SK-N-SH treated with all-trans-retinoic acid at 6 μM for 48 hours (cell line): ENCODE data around the gene FAM227A.

Experiments used
- ATAC-seq: fragments of 200-7000 bp; cut with Tn5 transposase; 3 replicates; pipeline ENCODE4 v1.9.1; 2020; ENCODE audit warnings: mild to moderate bottlenecking, moderate library complexity
- ARNTL ChIP-seq: fragments of 450-650 bp; formaldehyde crosslinking; IDR thresholded peaks from 2 replicates; pipeline ENCODE4 v1.5.0; 2020; ENCODE audit warnings: low read depth, mild to moderate bottlenecking, moderate library complexity, borderline replicate concordance
- BACH2 ChIP-seq: fragments of 250-450 bp; sonication (Bioruptor Pico); IDR thresholded peaks from 2 replicates; pipeline ENCODE4 v1.9.0; 2021; ENCODE audit warnings: mild to moderate bottlenecking, borderline replicate concordance
- CREB5 ChIP-seq: fragments of 250-450 bp; sonication (Bioruptor Pico); IDR thresholded peaks from 2 replicates; pipeline ENCODE4 v1.5.1; 2020; ENCODE audit warnings: low read depth, mild to moderate bottlenecking, moderate library complexity
- CSDC2 ChIP-seq: fragments of 250-450 bp; sonication (Bioruptor Pico); IDR thresholded peaks from 2 replicates; pipeline ENCODE4 v1.5.0; 2020; ENCODE audit warnings: mild to moderate bottlenecking, moderate library complexity
- GLIS3 ChIP-seq: fragments of 250-450 bp; sonication (Bioruptor Pico); IDR thresholded peaks from 2 replicates; pipeline ENCODE4 v1.5.0; 2020; ENCODE audit warnings: mild to moderate bottlenecking, moderate library complexity
- ISL1 ChIP-seq: fragments of 250-450 bp; sonication (Bioruptor Pico); IDR thresholded peaks from 2 replicates; pipeline ENCODE4 v2.1.2; 2022; ENCODE audit warnings: mild to moderate bottlenecking, moderate library complexity
- OSR1 ChIP-seq: fragments of 250-450 bp; sonication (Bioruptor Pico); IDR thresholded peaks from 2 replicates; pipeline ENCODE4 v1.8.0; 2022; ENCODE audit warnings: moderate library complexity, mild to moderate bottlenecking, inconsistent platforms
- PPARA ChIP-seq: fragments of 250-450 bp; sonication (Bioruptor Pico); IDR thresholded peaks from 2 replicates; pipeline ENCODE4 v1.5.0; 2020; ENCODE audit warnings: mild to moderate bottlenecking, borderline replicate concordance
- RARB ChIP-seq: fragments of 250-450 bp; sonication (Bioruptor Pico); IDR thresholded peaks from 2 replicates; pipeline ENCODE4 v1.8.0; 2021; ENCODE audit warnings: mild to moderate bottlenecking, moderate library complexity
- SNAI2 ChIP-seq: fragments of 250-450 bp; sonication (Bioruptor Pico); IDR thresholded peaks from 2 replicates; pipeline ENCODE4 v1.5.0; 2020; ENCODE audit warnings: mild to moderate bottlenecking, moderate library complexity
- TCF4 ChIP-seq: fragments of 250-450 bp; sonication (Bioruptor Pico); IDR thresholded peaks from 2 replicates; pipeline ENCODE4 v1.8.0; 2021; ENCODE audit warnings: mild to moderate bottlenecking, moderate library complexity, borderline replicate concordance
- TOX ChIP-seq: fragments of 250-450 bp; sonication (Bioruptor Pico); IDR thresholded peaks from 2 replicates; pipeline ENCODE4 v1.8.0; 2021; ENCODE audit warnings: mild to moderate bottlenecking, moderate library complexity, borderline replicate concordance
- ZC3H10 ChIP-seq: fragments of 250-450 bp; sonication (Bioruptor Pico); IDR thresholded peaks from 2 replicates; pipeline ENCODE4 v1.5.1; 2021; ENCODE audit warnings: mild to moderate bottlenecking, moderate library complexity
- ZFP3 ChIP-seq: fragments of 250-450 bp; sonication (Bioruptor Pico); IDR thresholded peaks from 2 replicates; pipeline ENCODE4 v1.5.0; 2020; ENCODE audit warnings: mild to moderate bottlenecking, moderate library complexity
- ZFP30 ChIP-seq: fragments of 450-650 bp; formaldehyde crosslinking; IDR thresholded peaks from 2 replicates; pipeline ENCODE4 v1.5.0; 2022; ENCODE audit warnings: mild to moderate bottlenecking, moderate library complexity
- ZNF565 ChIP-seq: fragments of 450-650 bp; formaldehyde crosslinking; conservative IDR thresholded peaks from 2 replicates; pipeline ENCODE4 v1.5.0; 2020; ENCODE audit warnings: low read depth, mild to moderate bottlenecking, moderate library complexity
- ZNF70 ChIP-seq: fragments of 450-650 bp; formaldehyde crosslinking; IDR thresholded peaks from 2 replicates; pipeline ENCODE4 v1.5.0; 2020; ENCODE audit warnings: mild to moderate bottlenecking, moderate library complexity
- ZNF8 ChIP-seq: fragments of 450-650 bp; formaldehyde crosslinking; IDR thresholded peaks from 2 replicates; pipeline ENCODE4 v1.5.0; 2020; ENCODE audit warnings: mild to moderate bottlenecking, moderate library complexity
- TF ChIP-seq, protein P1 (sequence below): fragments of 250-450 bp; sonication (Bioruptor Pico); IDR thresholded peaks from 2 replicates; pipeline ENCODE4 v1.5.1; 2021; ENCODE audit warnings: mild to moderate bottlenecking, moderate library complexity
- TF ChIP-seq, protein P2 (sequence below): fragments of 250-450 bp; sonication (Bioruptor Pico); IDR thresholded peaks from 2 replicates; pipeline ENCODE4 v1.8.0; 2020; ENCODE audit warnings: mild to moderate bottlenecking, moderate library complexity, borderline replicate concordance
- TF ChIP-seq, protein P3 (sequence below): fragments of 250-450 bp; sonication (Bioruptor Pico); IDR thresholded peaks from 2 replicates; pipeline ENCODE4 v1.8.0; 2021; ENCODE audit warnings: low read depth, mild to moderate bottlenecking, moderate library complexity, borderline replicate concordance

FAM227A gene

GRCh38 chr22:38567531-38568285 lies 88.5 kb downstream of the FAM227A start:
- no peak for ATAC-seq
- TF ChIP-seq ZFP30, result no peak

GRCh38 chr22:38566726-38567504 lies 89.3 kb downstream of the FAM227A start:
- no peak for ATAC-seq
- TF ChIP-seq, protein P1, sequence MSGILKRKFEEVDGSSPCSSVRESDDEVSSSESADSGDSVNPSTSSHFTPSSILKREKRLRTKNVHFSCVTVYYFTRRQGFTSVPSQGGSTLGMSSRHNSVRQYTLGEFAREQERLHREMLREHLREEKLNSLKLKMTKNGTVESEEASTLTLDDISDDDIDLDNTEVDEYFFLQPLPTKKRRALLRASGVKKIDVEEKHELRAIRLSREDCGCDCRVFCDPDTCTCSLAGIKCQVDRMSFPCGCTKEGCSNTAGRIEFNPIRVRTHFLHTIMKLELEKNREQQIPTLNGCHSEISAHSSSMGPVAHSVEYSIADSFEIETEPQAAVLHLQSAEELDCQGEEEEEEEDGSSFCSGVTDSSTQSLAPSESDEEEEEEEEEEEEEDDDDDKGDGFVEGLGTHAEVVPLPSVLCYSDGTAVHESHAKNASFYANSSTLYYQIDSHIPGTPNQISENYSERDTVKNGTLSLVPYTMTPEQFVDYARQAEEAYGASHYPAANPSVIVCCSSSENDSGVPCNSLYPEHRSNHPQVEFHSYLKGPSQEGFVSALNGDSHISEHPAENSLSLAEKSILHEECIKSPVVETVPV (CRISPR knock-in tag), result no peak
- TF ChIP-seq, all 23 proteins: peak for 0

DNA sequence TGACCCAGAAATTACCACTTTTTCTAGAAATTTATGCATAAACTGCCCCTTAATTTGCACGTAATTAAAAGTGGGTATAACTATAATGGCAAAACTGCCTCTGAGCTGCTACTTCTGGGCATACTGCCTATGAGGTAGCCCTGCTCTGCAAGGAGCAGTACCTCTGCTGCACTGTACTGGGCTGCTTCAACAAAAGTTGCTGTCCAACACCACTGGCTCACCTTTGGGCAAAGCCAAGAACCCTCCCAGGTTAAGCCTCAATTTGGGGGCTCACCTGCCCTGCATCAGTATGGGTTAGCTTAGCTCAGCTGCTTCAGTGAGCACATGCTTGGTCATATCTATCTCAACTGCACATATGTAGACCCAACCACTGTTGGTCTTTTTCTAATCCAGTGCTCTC lies 90.8 kb downstream of the FAM227A start:
- no peak for ATAC-seq
- TF ChIP-seq ZNF565 (CRISPR knock-in tag) (no peak), ZFP30 (no peak), SNAI2 (CRISPR knock-in tag) (no peak), CREB5 (CRISPR knock-in tag) (no peak), TOX (CRISPR knock-in tag) (no peak), ISL1 (CRISPR knock-in tag) (no peak), ARNTL (CRISPR knock-in tag) (no peak), RARB (CRISPR knock-in tag) (no peak), CSDC2 (CRISPR knock-in tag) (no peak), ZNF8 (CRISPR knock-in tag) (no peak), BACH2 (CRISPR knock-in tag) (no peak), GLIS3 (CRISPR knock-in tag) (no peak), OSR1 (CRISPR knock-in tag) (no peak), TCF4 (no peak), ZC3H10 (CRISPR knock-in tag) (no peak)
- TF ChIP-seq, protein P2, sequence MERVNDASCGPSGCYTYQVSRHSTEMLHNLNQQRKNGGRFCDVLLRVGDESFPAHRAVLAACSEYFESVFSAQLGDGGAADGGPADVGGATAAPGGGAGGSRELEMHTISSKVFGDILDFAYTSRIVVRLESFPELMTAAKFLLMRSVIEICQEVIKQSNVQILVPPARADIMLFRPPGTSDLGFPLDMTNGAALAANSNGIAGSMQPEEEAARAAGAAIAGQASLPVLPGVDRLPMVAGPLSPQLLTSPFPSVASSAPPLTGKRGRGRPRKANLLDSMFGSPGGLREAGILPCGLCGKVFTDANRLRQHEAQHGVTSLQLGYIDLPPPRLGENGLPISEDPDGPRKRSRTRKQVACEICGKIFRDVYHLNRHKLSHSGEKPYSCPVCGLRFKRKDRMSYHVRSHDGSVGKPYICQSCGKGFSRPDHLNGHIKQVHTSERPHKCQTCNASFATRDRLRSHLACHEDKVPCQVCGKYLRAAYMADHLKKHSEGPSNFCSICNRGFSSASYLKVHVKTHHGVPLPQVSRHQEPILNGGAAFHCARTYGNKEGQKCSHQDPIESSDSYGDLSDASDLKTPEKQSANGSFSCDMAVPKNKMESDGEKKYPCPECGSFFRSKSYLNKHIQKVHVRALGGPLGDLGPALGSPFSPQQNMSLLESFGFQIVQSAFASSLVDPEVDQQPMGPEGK (CRISPR knock-in tag), result no peak
- TF ChIP-seq, protein P3, sequence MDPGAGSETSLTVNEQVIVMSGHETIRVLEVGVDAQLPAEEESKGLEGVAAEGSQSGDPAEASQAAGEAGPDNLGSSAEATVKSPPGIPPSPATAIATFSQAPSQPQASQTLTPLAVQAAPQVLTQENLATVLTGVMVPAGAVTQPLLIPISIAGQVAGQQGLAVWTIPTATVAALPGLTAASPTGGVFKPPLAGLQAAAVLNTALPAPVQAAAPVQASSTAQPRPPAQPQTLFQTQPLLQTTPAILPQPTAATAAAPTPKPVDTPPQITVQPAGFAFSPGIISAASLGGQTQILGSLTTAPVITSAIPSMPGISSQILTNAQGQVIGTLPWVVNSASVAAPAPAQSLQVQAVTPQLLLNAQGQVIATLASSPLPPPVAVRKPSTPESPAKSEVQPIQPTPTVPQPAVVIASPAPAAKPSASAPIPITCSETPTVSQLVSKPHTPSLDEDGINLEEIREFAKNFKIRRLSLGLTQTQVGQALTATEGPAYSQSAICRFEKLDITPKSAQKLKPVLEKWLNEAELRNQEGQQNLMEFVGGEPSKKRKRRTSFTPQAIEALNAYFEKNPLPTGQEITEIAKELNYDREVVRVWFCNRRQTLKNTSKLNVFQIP (CRISPR knock-in tag), result no peak
- TF ChIP-seq, protein P1 (CRISPR knock-in tag), result no peak
- TF ChIP-seq, all 23 proteins: peak for 0

- no peak for ATAC-seq
- no peak for TF ChIP-seq ZNF70 (CRISPR knock-in tag)
- TF ChIP-seq SNAI2 (CRISPR knock-in tag), result no peak
- no peak for TF ChIP-seq ISL1 (CRISPR knock-in tag)
- no peak for TF ChIP-seq OSR1 (CRISPR knock-in tag)
- TF ChIP-seq ZFP30, result no peak
- no peak for TF ChIP-seq ZNF8 (CRISPR knock-in tag)
- TF ChIP-seq TCF4, result no peak
- no peak for TF ChIP-seq BACH2 (CRISPR knock-in tag)
- TF ChIP-seq ARNTL (CRISPR knock-in tag), result no peak
- TF ChIP-seq ZNF565 (CRISPR knock-in tag), result no peak
- TF ChIP-seq GLIS3 (CRISPR knock-in tag), result no peak
- no peak for TF ChIP-seq PPARA (CRISPR knock-in tag)
- TF ChIP-seq ZFP3, result no peak
- TF ChIP-seq ZC3H10 (CRISPR knock-in tag), result no peak
- no peak for TF ChIP-seq CSDC2 (CRISPR knock-in tag)
Measured at GRCh38 chr22:38564669-38565068, 91.5 kb downstream of the FAM227A start.
